GM21526 (cell line): Measurements from ENCODE around the gene NBPF19.
"Not testable (repeated sequence)": the region's sequence is repeated elsewhere in the genome, so short reads cannot be mapped to it uniquely, and the experiment has no call there.

Experiments used
- ATAC-seq: cut with Tn5 transposase; IDR thresholded peaks from one replicate; pipeline ENCODE4 v1.9.1; 2021; ENCODE audit warnings: moderate library complexity; ENCODE audit not compliant: unreplicated experiment, low FRiP score

The NBPF19 gene

GRCh38 chr1:149474745-149475144 lies at the start of gene NBPF19:
TSS of gene NBPF19 (plus strand) at chr1:149475045. CDS start at chr1:149475933, 888 bp downstream.
- ATAC-seq = not testable (repeated sequence)

- not testable (repeated sequence) for ATAC-seq
Measured at GRCh38 chr1:149428317-149428716, 46.5 kb upstream of the NBPF19 start.

GRCh38 chr1:149445451-149445850 lies 29.4 kb upstream of the NBPF19 start:
- not testable (repeated sequence) for ATAC-seq

- ATAC-seq = not testable (repeated sequence)
Measured at GRCh38 chr1:149452196-149452595, 22.6 kb upstream of the NBPF19 start.

GRCh38 chr1:149452652-149453051 lies 22.2 kb upstream of the NBPF19 start:
- ATAC-seq = not testable (repeated sequence)

- ATAC-seq = not testable (repeated sequence)
Measured at GRCh38 chr1:149558350-149558825, 83.5 kb downstream of the NBPF19 start.

- not testable (repeated sequence) for ATAC-seq
Measured at GRCh38 chr1:149561806-149562205, 87.0 kb downstream of the NBPF19 start.

- not testable (repeated sequence) for ATAC-seq
Measured at GRCh38 chr1:149565485-149565884, 90.6 kb downstream of the NBPF19 start.

GRCh38 chr1:149572763-149573162 lies 97.9 kb downstream of the NBPF19 start:
- ATAC-seq = not testable (repeated sequence)

GRCh38 chr1:149585592-149585991 lies 110.7 kb downstream of the NBPF19 start:
- ATAC-seq = not testable (repeated sequence)
